HG02973 (cell line): Measurements from ENCODE around the gene CCDC7.

Experiments
- ATAC-seq: cut with Tn5 transposase; IDR thresholded peaks from one replicate; pipeline ENCODE4 v1.9.1; 2021; ENCODE audit warnings: moderate library complexity; ENCODE audit not compliant: unreplicated experiment

Gene CCDC7

DNA sequence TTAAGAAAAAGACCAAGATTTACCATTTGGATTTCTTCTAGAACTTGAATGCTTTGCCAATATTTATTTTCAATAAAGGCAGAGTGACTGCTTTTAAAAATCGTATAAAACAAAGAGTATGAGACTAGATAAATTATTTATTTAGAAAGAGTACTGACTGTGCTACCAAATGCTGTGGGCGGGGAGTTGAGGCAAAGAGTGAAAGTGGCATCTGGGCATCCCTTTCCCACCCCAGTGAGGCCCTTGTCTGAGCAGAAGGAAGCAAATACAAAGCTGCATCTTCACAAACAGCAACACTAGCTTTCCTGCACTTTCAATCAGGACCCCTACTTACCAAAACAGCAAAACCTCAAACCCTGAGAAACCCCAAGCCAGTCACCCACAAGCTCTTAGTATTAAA, 477.2 kb downstream of the CCDC7 start:
- no peak for ATAC-seq

DNA sequence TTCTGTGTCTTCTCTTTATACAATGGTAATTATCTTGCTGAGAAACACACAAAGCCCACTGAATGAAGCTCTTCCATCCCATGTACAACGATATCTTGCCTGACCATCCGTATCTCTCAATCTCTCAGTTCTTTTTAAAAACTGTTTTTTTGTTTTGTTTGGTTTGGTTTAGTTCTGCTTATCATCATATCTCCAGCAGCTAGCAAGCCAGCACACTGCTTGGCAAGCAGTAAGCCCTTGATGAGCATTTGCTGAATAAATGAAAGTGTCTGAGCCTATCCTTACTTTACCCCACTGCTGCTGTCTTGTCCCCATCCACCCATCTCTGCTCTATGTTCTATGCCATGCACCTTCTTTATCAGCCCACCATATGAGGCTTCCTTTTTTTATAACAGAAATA, 477.9 kb downstream of the CCDC7 start:
- no peak for ATAC-seq
